IMR-90 (cell line): Measurements from ENCODE around the gene STRA8.

ENCODE experiments used
- BHLHE40 ChIP-seq: fragments of 150-350 bp; IDR thresholded peaks from 2 replicates; pipeline ENCODE4 v1.6.1; 2016; ENCODE audit warnings: mild to moderate bottlenecking, low read depth, low read length
- CEBPB ChIP-seq: IDR thresholded peaks from 2 replicates; pipeline ENCODE4 v1.6.1; 2012; ENCODE audit warnings: low read depth, low read length, improper control_type of control experiment
- CHD1 ChIP-seq: IDR thresholded peaks from 2 replicates; pipeline ENCODE4 v1.6.1; 2012; ENCODE audit warnings: low read depth, low read length, improper control_type of control experiment
- CTCF ChIP-seq: conservative IDR thresholded peaks from 2 replicates; pipeline ENCODE4 v1.5.1; 2012; ENCODE audit warnings: mild to moderate bottlenecking, low read depth, low read length, improper control_type of control experiment
- ELK1 ChIP-seq: fragments of 150-350 bp; IDR thresholded peaks from 2 replicates; pipeline ENCODE4 v1.6.1; 2016; ENCODE audit warnings: low read depth, mild to moderate bottlenecking, low read length, moderate library complexity, borderline replicate concordance
- FOS ChIP-seq: fragments of 150-350 bp; IDR thresholded peaks from 2 replicates; pipeline ENCODE4 v1.6.1; 2016; ENCODE audit warnings: low read depth, low read length
- MAFK ChIP-seq: IDR thresholded peaks from 2 replicates; pipeline ENCODE4 v1.6.1; 2012; ENCODE audit warnings: low read depth, low read length, improper control_type of control experiment
- MXI1 ChIP-seq: IDR thresholded peaks from 2 replicates; pipeline ENCODE4 v1.6.1; 2012; ENCODE audit warnings: low read depth, mild to moderate bottlenecking, low read length, moderate library complexity, borderline replicate concordance
- NFE2L2 ChIP-seq: fragments of 150-350 bp; IDR thresholded peaks from 2 replicates; pipeline ENCODE4 v1.6.1; 2016; ENCODE audit warnings: low read depth, mild to moderate bottlenecking, low read length
- POLR2A ChIP-seq: IDR thresholded peaks from 2 replicates; pipeline ENCODE4 v1.6.1; 2012; ENCODE audit warnings: mild to moderate bottlenecking, low read depth, low read length
- RAD21 ChIP-seq: IDR thresholded peaks from 2 replicates; pipeline ENCODE4 v1.6.1; 2012; ENCODE audit warnings: low read length, improper control_type of control experiment
- RFX5 ChIP-seq: IDR thresholded peaks from 2 replicates; pipeline ENCODE4 v1.8.0; 2012; ENCODE audit warnings: low read depth, mild to moderate bottlenecking, low read length, moderate library complexity
- SMC3 ChIP-seq: fragments of 150-350 bp; IDR thresholded peaks from 2 replicates; pipeline ENCODE4 v1.6.1; 2016; ENCODE audit warnings: low read depth, mild to moderate bottlenecking, antibody characterized with exemption, low read length, moderate library complexity
- USF2 ChIP-seq: fragments of 150-350 bp; IDR thresholded peaks from 2 replicates; pipeline ENCODE4 v1.6.1; 2017; ENCODE audit warnings: mild to moderate bottlenecking, antibody characterized with exemption, low read length, low read depth

GRCh38 chr7:135189961-135190360 lies 43.7 kb upstream of the STRA8 start:
- no peak for TF ChIP-seq CTCF
- TF ChIP-seq NFE2L2, result no peak
- no peak for TF ChIP-seq CEBPB
- TF ChIP-seq SMC3, result no peak
- TF ChIP-seq MXI1, result no peak
- TF ChIP-seq POLR2A, result no peak
- no peak for TF ChIP-seq RFX5
- no peak for TF ChIP-seq USF2
- no peak for TF ChIP-seq ELK1
- TF ChIP-seq FOS, result no peak
- TF ChIP-seq BHLHE40, result no peak
- no peak for TF ChIP-seq MAFK
- TF ChIP-seq CHD1, result no peak
- TF ChIP-seq RAD21, result no peak
